ENCODE measurements around the gene DNAI1.

- TF ChIP-seq CTCF (IDR thresholded peaks at IDR 0.05) (no peak), POLR2A (IDR thresholded peaks at IDR 0.05) (peak; percentile 15 to 58)
Measured at GRCh38 chr9:34457266-34458012, 1.2 kb upstream of the DNAI1 start.
